Measurements from ENCODE around the gene KCNC3.
"Not testable (repeated sequence)": the region's sequence is repeated elsewhere in the genome, so short reads cannot be mapped to it uniquely, and the experiment has no call there.

KCNC3 gene

DNA sequence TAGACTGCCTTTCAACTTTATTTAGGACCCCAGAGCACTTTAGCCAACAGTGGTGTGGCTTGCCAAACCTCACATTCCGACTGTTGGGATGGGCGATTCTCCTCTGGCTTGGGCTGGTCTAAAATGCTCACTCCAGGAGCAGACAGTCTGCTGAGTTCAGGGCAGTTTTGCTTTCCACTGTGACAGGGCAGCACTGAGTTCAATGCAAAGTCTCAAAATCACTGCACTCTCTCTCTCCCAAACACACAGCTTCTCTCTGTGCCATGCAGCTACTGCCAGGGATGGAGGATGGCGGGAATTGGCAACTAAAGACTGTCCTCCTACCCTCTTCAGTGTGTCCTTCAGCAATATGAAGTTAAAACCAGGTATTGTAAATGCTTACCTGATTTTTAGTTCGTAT, 23.1 kb upstream of the KCNC3 start:
- no peak for DNase-seq

DNA sequence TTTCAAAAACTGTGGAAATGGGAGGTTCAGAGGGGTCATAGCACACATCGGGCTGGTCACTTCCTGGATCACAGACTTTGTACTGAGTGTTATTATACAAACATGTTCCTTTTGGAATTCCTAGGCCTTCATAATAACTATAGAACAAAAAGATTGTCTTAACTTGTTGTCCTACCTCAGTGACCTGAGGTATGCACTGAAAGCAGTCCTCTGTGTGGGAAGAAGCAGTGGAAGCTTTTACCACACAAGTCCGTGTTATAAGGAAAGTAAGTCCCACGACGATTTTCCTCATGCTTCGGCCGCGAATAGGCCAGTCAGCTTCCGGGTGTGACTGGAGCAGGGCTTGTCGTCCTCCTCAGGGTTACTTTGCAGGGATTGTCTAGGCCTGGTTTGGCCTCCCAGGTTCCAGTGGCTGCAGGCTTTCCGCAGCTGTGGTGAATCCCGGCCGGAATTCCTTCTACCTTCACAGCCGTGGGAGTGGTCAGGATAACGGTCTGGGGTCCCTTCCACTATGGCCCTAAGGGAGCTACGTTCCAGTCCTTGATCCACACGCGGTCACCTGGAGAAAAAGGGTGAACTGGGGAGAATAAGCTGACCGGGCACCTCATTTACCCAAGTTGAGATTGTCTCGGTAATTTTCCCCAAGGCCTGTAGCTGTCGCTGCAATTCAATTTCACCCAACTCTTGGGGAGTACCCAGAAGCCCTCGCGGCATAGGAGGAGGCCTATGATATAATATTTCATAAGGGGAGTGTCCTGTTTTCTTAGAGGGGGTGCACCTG, 20.3 kb upstream of the KCNC3 start:
- DNase-seq, result no peak

DNA sequence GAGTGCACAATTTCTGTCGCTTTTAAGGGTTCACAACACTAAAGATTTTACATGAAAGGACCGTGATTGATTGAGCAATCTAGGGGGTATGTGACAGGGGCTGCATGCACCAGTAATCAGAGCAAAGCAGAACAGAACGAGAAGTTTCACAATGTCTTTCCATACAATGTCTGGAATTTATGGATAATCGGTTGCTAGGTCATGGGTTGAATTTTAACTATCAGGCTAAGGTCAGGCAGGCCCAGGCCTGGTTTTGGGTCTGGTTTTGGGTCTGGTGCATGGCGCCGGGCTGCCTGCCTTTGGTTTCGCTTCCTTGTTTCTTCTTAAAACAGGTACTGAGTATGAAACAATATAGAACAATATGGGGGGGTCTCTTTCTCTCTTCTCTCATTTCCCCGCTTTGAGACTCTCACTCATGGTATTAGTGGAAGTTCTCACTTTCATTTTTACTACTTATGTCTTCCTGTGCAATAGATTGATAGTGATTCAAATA, 18.0 kb upstream of the KCNC3 start:
- not testable (repeated sequence) for DNase-seq

DNA sequence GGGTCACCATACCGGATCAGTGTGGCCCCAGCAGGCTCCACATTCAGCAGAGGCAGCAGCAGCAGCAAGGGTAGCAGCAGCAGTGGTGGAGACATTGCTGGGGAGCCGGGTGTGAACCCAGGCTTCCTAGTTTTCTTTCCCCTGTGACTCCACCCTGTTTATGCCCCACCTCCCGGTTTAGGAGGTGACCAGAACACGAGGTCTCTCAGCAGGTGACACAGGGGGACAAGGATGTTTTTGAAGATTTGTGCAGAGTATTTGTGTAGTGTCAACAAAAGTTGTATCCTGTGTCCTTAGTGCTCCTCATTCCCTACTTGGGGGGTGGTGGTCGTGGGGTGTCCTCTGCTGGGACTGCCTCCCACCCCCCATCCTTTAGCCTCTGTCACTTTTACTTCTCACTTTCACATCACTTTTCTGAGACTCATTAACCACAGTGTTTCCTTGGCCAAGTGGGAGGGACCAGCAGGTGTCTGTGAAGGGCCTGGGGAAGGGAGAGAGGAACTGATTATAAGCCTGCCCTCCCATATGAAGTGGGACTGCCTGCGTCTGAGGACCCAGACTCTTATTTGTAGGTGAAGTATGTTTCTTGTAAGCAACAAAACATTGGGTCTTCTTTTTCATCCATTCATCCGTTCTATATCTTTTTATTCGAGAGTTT, 15.6 kb upstream of the KCNC3 start:
- DNase-seq, result no peak

DNA sequence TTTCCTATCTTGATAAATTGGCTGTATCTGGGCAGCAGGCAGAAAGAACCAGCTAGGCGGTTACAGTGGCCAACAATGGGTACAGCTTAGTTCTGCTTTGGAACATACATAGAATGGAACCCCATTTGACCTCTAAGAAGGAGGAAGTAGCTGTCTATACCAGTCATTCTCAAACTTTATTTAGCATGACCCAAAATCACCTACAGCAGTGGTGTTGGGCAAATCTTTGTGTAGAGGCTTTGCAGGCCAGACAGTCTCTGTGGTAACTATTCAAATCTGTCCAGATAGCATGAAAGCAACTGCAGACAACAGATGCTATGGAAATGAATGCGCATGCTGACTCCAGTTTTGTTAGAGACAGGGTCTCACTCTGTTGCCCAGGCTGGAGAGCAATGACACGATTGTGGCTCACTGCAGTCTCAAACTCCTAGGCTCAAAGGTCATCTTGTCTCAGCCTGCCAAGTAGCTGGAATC, 12.0 kb upstream of the KCNC3 start:
- no peak for DNase-seq

DNA sequence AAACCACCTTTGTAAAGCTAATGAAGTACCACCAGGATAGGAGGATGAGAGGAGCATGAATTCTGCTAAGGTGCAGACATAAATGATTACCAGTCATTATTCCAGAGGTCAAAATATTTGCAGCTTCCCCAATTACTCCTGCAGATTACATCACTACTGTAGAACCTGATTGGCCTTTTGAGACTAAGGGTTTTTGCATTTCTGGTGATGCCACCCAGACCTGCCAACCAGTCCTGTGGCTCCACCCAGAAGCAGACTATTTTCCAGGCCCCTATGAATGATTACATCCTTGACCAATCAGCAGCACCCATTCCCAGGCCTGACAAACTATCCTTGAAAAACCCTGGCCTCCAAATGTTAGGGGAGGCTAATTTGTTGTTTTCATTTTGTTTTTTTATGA, 11.2 kb upstream of the KCNC3 start:
- no peak for DNase-seq

DNA sequence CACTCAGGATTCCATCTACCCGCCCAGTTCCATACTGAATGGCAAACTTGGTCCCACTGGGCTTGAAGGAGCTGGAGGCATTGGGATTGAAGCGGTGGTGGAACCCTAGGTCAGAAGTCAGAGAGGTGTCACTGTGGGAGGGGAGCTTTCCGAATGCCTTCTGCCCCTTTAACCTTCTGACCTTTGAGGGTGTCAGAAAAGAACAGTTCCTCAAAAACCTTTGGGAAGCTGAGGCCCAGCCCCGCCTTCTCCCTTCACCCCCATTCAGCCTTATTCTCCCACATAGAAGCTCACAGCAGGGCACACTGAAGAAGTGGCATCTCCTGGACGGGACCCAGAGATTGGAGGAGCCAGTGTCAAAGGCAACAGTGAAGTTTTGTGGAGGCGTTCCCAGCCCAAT, 7.9 kb upstream of the KCNC3 start:
- not testable (repeated sequence) for DNase-seq

DNA sequence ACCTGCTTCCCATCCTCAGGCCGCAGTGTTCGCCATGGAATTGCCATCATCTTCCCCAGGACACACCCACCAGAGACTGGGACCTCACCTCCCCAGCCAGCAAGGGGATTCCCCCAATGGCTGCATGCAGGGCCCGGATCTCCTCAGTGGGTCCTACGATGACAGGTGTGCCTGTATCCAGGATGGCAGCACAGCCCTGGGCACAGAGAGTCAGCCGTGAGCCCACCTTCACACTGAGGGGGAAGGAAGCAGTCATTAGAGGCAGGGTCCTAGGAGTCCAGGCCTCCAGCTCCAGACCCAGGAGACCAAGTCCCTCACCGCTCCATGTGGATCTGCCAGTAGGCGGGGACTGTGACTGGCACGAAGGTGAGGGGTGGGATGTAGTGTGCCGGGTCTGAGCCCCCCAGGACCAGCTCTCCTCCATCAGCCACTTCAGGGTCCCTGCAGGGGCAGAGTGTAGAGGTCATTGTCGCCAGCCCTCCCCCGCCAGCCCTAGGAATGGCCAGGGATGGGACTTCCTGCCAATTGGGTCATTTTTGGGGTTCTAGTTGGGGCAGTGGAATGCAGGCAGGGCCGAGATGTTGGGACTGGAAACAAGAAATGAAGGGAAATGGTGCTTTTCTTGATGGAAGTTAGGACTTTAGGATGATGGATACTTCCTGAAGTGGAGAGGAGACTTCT, 5.7 kb upstream of the KCNC3 start:
- DNase-seq, result no peak

DNA sequence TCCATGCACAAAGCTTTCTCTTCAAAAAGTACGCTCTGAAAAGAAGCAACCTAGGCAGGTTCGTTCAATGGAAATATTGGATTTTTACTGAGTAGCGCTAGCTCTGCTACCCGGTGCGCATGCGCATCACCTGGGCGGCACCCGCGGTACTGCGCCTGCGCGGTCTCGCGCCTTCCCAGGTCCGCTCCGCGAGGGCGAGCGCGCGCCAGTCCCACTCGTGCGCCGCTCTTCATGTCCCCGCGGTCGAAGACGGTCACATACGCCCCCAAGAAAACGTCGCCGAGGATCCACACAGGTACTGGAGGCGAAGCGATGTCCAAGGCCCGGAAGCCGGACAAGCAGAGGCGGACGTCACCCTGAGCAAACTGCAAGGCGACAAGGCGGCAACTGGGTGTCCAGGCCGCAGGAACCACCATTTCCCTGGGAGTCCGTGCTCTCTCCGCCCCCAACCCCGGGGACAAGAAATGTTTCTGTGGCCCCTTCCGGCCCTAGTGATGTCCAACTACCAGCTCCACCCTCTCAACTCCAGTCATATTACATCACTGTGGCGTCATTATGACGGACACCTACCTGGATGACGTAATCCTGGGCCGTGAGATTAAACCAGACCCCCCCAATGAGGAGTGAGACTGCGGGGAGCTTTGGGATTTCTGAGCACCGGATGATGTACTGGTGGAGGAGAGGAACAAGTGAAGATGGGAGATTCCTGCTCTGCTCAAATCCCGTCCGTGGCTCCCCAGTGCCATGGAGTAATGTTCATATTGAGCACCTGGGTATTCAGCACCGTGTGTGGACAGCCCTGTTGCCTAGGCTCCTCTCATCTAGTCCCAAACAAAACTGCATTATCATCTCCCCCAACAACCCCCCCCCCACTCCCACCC, 4.8 kb upstream of the KCNC3 start:
- peak; percentile 92 for DNase-seq

DNA sequence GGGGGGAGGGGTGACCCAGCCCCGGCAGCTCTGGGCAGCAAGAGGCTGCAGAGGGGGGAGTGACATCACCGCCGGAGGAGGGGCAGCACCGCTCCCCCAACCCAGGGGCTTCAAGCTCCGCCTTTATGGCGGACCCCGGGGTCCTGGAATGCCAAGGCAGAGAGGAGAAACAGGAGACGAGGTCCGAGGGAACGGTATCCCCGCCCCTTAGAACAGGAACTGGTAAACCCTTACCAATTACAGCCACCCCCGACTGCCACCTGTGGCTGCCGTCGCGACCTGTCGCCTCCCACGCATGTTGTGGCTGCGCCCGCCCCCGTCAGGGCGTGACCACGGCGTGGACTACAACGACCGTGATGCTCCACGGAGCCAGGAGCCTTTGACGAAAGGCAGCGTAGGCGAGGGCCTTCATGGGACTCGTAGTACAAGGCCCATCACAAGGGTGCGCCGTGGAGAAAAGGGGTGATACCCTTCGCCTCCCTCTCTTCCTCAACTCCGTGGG, 4.1 kb upstream of the KCNC3 start:
- peak; percentile 94 for DNase-seq

DNA sequence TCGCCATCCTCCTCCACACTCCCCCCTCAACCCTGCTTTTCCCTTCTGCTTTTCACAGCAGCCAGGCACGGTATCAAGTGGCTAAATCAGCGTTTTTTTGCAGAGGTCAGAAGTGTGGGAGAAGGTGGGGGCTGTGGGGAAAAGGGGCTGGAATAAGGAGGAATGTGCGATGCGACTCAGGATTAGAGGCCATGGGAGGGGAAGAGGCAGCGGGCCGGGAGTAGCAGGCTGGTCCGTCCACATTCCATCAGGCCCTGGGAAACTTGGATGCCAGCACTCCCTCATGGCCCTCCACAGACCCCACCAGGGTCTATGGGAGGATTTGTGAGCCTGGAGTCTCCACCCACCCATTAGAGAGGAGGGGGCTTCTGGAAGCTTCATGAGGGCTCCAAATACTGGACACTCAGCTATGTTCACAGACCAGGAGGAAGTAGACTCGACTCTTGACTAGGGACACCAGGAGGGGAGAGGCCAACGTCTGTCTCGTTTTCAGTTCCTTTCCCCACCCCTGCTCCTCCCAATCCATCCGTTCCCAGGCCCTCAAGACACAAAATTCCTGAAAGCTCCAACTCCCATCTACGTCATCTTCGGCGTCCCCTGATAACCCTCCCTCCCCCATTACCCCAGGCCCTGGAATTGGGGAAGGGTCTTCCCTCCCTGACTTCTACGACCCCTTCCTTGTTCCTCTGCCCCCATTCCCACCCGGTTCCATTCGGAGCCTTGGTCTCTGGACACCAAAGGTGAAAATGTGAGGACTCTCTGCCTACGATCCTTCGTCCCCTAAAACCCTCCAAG, 3.3 kb upstream of the KCNC3 start:
- DNase-seq, result no peak

DNA sequence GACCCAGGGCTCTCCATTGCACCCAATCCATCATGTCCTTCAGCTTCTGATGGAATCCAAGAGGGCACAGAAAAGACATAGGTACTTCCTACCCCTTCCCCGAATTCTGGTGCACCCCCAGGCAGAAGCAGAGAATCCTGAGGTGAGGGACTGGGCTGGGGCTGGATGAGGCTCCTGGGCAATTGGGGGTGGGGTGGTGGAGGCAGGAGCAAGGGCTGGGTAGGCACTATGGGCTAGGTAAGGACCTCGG, 2.7 kb upstream of the KCNC3 start:
- no peak for DNase-seq

DNA sequence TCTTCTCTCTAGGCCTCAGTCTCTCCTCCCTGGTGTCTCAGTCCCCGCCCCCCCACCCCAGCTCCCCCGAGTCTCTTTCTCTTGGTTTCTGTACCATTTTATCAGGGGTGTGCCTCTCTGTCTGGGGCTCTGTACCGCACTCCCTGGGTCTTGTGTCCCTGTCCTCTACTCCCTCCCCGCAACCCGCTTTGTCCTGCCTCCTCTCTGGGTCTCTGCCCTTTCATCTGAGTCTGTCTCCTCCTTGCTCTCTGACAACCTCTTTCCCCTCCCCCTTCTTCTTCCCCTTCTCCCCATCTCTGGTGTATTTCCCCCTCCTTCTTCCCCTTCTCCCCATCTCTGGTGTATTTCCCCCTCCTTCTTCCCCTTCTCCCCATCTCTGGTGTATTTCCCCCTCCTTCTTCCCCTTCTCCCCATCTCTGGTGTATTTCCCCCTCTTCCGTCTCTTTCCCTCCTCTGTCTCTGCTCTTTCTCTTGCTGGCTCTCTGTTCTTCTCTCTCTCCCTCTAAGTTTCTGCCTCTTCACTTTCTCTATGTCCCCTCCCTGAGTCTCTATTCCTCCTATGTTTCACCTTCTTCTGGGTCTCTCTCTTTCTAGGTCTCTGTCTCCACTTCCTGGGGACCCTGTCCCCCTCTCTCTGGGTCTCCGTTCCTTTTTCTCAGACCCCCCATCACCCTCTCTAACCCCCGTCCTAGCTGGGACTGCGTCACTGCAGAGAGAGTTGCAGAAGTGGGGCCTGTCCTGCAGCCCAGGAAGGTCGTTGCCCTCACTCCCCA, 2.2 kb upstream of the KCNC3 start:
- no peak for DNase-seq

DNA sequence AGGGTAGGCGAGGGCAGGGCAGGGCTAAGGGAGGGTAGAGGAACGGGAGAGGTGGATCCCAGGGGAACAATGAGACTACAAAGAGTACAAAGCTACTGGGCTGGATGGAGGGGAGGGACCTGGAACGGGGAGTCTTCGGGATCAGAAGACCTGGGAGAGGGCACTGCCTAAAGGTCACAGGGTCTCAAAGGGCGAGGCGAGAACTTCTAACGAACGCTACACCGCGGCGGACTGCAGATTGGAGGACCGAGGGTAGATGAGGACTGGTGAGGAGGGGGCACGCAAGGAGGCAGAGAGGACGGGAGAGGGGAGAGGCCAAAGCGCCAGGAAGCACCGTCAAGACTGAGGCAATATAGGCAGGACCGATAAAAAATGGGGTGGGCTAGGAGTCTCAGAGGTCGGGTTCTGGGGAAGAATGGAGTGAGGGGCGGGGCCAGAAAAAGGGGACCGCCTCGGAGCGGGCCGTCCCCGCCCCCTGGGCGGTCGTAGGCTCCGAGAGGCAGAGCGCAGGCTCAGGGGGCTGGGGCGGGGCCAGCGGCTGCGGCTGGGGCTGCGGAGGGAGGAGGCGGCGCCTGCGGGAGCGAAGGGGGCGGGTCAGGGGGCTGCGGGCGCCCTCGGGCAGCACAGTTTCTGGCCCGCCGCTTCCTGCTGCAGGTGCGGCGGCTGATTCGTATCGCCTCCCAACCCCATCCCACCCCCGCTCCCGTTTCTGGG, 1.3 kb upstream of the KCNC3 start:
- DNase-seq, result peak; percentile 93

DNA sequence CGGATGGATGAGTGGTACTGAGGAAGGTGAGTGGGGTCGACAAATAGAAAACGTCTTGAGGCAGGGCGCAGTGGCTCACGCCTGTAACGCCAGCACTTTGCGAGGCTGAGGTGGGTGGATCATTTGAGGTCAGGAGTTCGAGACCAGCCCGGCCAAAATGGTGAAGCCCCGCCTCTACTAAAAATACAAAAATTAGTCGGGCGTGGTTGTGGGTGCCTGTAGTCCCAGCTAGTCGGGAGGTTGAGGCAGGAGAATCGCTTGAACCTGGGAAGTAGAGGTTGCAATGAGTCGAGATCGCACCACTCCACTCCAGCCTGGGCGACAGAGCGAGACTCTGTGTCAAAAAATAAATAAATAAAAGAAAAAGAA, 733 bp upstream of the KCNC3 start:
- DNase-seq, result not testable (repeated sequence)

DNA sequence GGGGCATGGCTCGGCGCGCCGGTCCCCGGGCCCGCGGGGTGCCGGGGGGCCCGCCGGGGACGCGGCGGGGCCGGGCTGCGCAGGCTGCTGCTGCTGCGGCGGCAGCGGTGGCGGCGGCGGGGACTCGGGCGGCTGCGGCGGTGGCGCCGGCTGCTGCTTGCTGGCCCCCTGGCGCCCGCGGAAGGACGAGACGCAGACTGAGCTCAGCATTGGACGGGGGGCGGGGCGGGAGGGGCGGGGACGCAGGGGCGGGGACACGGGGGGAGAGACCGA, 368 bp downstream of the KCNC3 start:
- DNase-seq, result no peak

DNA sequence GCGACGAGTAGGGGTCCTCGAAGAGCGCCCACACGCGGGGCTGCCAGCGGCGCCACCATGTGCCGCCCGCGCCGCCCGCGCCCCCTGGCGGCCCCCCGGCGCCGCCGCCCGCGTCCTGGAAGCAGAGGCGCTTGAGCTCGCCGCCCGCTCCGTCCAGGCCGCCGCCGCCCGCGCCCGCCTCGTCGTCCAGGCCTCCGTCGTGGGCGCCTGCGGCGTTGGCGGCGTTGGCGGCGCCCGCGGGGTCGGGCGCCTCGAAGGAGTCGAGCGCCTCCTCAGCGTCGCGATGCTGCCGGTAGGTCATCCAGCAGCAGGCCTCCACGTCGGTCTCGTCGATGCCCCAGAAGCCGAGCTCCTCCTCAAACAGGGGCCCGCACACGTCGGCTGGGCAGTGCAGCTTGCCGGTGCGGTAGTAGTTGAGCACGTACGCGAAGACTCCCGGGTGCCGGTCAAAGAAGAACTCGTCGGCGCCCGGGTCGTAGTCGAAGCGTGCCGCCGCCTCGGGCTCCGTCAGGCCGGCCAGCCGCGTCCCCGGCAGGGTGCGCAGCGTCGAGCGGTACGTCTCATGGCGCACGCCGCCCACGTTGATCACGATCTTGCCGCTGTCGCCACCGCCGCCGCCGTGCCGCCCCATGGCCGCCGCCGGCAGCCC, 829 bp downstream of the KCNC3 start:
- DNase-seq, result peak; percentile 47

DNA sequence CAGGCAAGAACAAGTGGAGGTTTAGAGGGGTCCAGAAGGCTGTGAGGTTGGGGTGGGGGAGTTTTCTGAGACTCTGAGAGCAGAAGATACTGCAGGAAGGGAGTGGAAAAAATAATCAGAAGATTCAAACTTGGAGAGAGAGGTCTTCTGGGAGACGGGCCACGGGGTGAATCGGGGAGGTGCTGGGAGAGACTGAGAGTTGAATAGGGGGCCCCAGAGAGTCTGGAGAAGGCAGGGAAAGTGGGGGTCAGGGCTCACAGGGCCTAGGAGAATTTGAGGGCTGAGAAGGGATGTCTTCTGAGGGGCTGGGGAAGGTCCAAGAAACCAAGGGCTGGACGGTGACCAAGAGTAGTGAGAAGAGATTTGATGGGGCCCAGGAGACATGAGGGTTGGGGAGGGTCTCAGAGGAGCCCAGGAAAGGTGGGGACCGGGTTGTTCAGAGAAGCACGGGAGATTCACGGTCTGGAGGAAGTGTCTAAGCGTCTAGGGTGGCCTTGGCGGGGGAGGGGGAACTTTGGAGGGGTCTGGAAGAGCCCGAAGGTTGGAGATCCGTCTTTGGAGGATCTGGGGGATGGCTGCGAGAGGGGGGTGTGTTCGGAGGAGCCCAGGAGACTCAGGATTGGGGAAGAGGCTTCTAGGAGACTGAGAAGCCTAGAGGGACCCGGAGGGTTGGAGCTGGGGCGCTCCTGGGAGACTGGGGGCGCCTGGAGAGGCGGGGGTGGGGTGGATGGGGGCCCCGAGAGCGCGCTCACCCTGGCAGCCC, 1.5 kb downstream of the KCNC3 start:
- no peak for DNase-seq

DNA sequence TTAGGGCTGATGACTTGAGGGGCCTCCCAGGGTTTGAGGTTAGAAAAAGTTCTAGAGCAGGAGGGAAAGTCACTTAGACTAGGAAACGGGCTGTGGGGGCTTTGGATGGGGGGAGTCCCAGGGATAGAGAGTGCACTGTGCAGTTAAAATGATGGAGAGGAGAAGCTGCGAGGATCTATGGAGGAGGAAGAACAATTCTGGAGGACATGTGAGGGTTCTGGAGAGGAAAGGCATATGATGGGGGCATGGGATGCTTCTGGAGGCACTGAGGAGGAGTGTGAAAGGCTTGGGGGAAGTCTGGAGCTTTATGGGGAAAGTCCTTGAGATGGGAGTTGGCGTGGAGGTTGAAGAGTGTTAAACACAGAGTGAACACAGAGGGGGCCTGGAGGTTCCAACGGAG, 2.2 kb downstream of the KCNC3 start:
- no peak for DNase-seq
